GM12878 (cell line): ENCODE measurements around the gene GPC6. TPM values are rescaled to one million over a fixed set of nuclear protein-coding genes. Genes with fewer than 3 reads are reported as not detected.

Experiments
- ATAC-seq: fragments of 200-7000 bp; cut with Tn5 transposase; 3 replicates; pipeline ENCODE4 v1.9.1; 2020; ENCODE audit warnings: mild to moderate bottlenecking, moderate library complexity
- BruUV-seq: library from RNA; stranded (reverse); fragments of 400-500 nt; replicated peaks from 2 replicates; lab custom pipeline; 2021; lab: Mats Ljungman, UMichigan
- CTCF ChIA-PET: fragments of 300-600 bp; sonication (Branson Sonifier 250); formaldehyde crosslinking; extraction: SDS; loops from one replicate; lab custom pipeline; 2021; ENCODE audit warnings: inconsistent platforms; lab: Yijun Ruan, JAX
- POLR2A ChIA-PET: fragments of 350-600 bp; formaldehyde crosslinking; extraction: SDS; loops from one replicate; lab custom pipeline; 2021; ENCODE audit warnings: inconsistent platforms; lab: Charles Lee
- RAD21 ChIA-PET: fragments of 300-600 bp; sonication (Branson Sonifier 250); formaldehyde crosslinking; loops from one replicate; lab custom pipeline; 2023; ENCODE audit warnings: antibody characterized with exemption; ENCODE audit not compliant: unreplicated experiment; lab: Charles Lee
- SMC1A ChIA-PET: fragments of 300-600 bp; sonication (Branson Sonifier 250); formaldehyde crosslinking; loops from one replicate; lab custom pipeline; 2023; ENCODE audit not compliant: unreplicated experiment, uncharacterized antibody; lab: Charles Lee
- DNase-seq: peaks from one replicate; pipeline ENCODE4 v3.0.0-alpha.2; 2011; ENCODE audit warnings: low read depth, low spot score
- FAIRE-seq: peaks from 3 replicates; lab custom pipeline; 2011; peaks lifted over from hg19 to GRCh38; lab: Jason Lieb, UNC
- H2AFZ ChIP-seq: 2 replicates; pipeline ENCODE4 v1.6.0; 2011; ENCODE audit warnings: low read depth, low read length, control low read depth; ENCODE audit not compliant: control insufficient read depth
- H3K27ac ChIP-seq: 2 replicates; pipeline ENCODE4 v1.5.1; 2011; ENCODE audit warnings: control low read depth; ENCODE audit not compliant: control insufficient read depth, insufficient read depth
- H3K27me3 ChIP-seq, 2 experiments: replicated peaks in 1 of 2; 2 replicates each; pipeline versions ENCODE4 v1.6.0 to v1.6.1; 2011; ENCODE audit warnings: low read length in 1 of 2; ENCODE audit not compliant: control insufficient read depth in 2 of 2, insufficient read depth in 2 of 2
- H3K36me3 ChIP-seq, 2 experiments: 2 replicates each; pipeline ENCODE4 v1.5.1; 2011; ENCODE audit warnings: low read length in 1 of 2; ENCODE audit not compliant: control insufficient read depth in 2 of 2, insufficient read depth in 2 of 2
- H3K4me1 ChIP-seq: 2 replicates; pipeline ENCODE4 v1.6.1; 2011; ENCODE audit warnings: mild to moderate bottlenecking, low read length, moderate library complexity, mixed read lengths; ENCODE audit not compliant: control insufficient read depth, insufficient read depth
- H3K4me2 ChIP-seq: 2 replicates; pipeline ENCODE4 v1.6.0; 2011; ENCODE audit warnings: control low read depth; ENCODE audit not compliant: control insufficient read depth, insufficient read depth
- H3K4me3 ChIP-seq: fragments of 200-600 bp; sonication (generic); 2 replicates; pipeline ENCODE4 v1.5.1; 2016
- H3K79me2 ChIP-seq: 2 replicates; pipeline ENCODE4 v1.6.0; 2011; ENCODE audit warnings: low read length; ENCODE audit not compliant: control insufficient read depth, insufficient read depth
- H3K9ac ChIP-seq: 2 replicates; pipeline ENCODE4 v1.8.0; 2011; ENCODE audit warnings: low read length, control low read depth, mixed read lengths; ENCODE audit not compliant: control insufficient read depth, insufficient read depth
- H3K9me3 ChIP-seq: replicated peaks from 3 replicates; pipeline ENCODE4 v1.5.1; 2011; ENCODE audit warnings: mild to moderate bottlenecking, low read length; ENCODE audit not compliant: control insufficient read depth, insufficient read depth
- H4K20me1 ChIP-seq: 2 replicates; pipeline ENCODE4 v1.6.0; 2011; ENCODE audit not compliant: control insufficient read depth, insufficient read depth
- CBX3 ChIP-seq: fragments of 200-600 bp; sonication (generic); IDR thresholded peaks from 2 replicates; pipeline ENCODE4 v1.6.1; 2016; ENCODE audit warnings: low read depth, borderline replicate concordance
- CBX5 ChIP-seq: sonication (generic); IDR thresholded peaks from 2 replicates; pipeline ENCODE4 v1.6.1; 2016; ENCODE audit warnings: low read depth, moderate library complexity, mild to moderate bottlenecking, inconsistent platforms
- NFYB ChIP-seq: IDR thresholded peaks from 2 replicates; pipeline ENCODE4 v1.6.1; 2011; ENCODE audit warnings: low read depth, mild to moderate bottlenecking, low read length, improper control_type of control experiment, moderate library complexity; ENCODE audit not compliant: insufficient read depth
- NR2C1 ChIP-seq: fragments of 450-650 bp; IDR thresholded peaks from 2 replicates; pipeline ENCODE4 v1.6.1; 2017; ENCODE audit warnings: antibody characterized with exemption, mild to moderate bottlenecking, moderate library complexity
- POU2F2 ChIP-seq: IDR thresholded peaks from 3 replicates; pipeline ENCODE4 v1.6.1; 2011; ENCODE audit warnings: low read depth, mild to moderate bottlenecking, low read length, borderline replicate concordance
- RAD51 ChIP-seq: fragments of 450-650 bp; IDR thresholded peaks from 2 replicates; pipeline ENCODE4 v1.6.1; 2016; ENCODE audit warnings: moderate library complexity, mild to moderate bottlenecking, inconsistent platforms
- RELA ChIP-seq: fragments of 450-650 bp; IDR thresholded peaks from 2 replicates; pipeline ENCODE4 v1.8.0; 2014; ENCODE audit warnings: borderline replicate concordance; ENCODE audit not compliant: partially characterized antibody
- ZSCAN29 ChIP-seq: fragments of 450-650 bp; IDR thresholded peaks from 2 replicates; pipeline ENCODE4 v1.6.1; 2017; ENCODE audit warnings: mild to moderate bottlenecking, moderate library complexity
- WGBS: methylation state at CpG from one replicate; pipeline ENCODE4 v1.1.6; 2016; ENCODE audit warnings: low lambda C conversion rate; ENCODE audit not compliant: insufficient replicate concordance, insufficient coverage; ENCODE audit errors: missing lambda C conversion rate; 5-methylcytosine and 5-hydroxymethylcytosine counted together
- in situ Hi-C: fragments of 300-500 bp; cut with MboI; formaldehyde crosslinking; loops from 9 replicates; pipeline ENCODE4 v1.14.3; 2018; ENCODE audit warnings: mixed read lengths
- intact Hi-C: fragments of 100-400 bp; cut with micrococcal nuclease; formaldehyde crosslinking; loops from one replicate; pipeline ENCODE4 v1.14.2; 2022; ENCODE audit not compliant: unreplicated experiment
- polyA plus RNA-seq, 11 experiments: library from polyadenylated mRNA; depleted of rRNA in 4 of 11; unstranded in 6 of 11; stranded (reverse) in 5 of 11; fragments of >200 nt; fragmentation: Nextera tagmentation in 4 of 11; fragmentation: Illumina TruSeq in 1 of 11; extraction: Ambion mirVana in 4 of 11; extraction: Trizol in 1 of 11; gene quantifications; 1 replicate in 1 of 11; 2 replicates in 10 of 11; pipeline versions ENCODE4 v1.2.1 to v1.2.3, GENCODE V29; 2011 to 2016; ENCODE audit warnings: inconsistent platforms in 2 of 11, missing spikeins in 2 of 11, low read depth in 1 of 11
- total RNA-seq, 4 experiments: library from RNA; depleted of rRNA in 3 of 4; stranded (reverse); fragments of >200 nt in 3 of 4; fragmentation: Illumina TruSeq in 1 of 4; extraction: Trizol in 1 of 4; gene quantifications; 2 replicates each; pipeline versions ENCODE4 v1.2.1 to v1.2.3, GENCODE V29; 2013 to 2021
- TF ChIP-seq, protein P1 (sequence below): IDR thresholded peaks from 2 replicates; pipeline ENCODE4 v1.6.1; 2012; ENCODE audit warnings: mild to moderate bottlenecking, low read depth, low read length

Gene GPC6
- total and polyA plus RNA-seq, 10 of the 15 experiments (the other 5 are each of a cell fraction or from before 2014, with no cell fraction given): 0.03 to 0.04 (median 0.03) TPM; not detected in 7

DNA sequence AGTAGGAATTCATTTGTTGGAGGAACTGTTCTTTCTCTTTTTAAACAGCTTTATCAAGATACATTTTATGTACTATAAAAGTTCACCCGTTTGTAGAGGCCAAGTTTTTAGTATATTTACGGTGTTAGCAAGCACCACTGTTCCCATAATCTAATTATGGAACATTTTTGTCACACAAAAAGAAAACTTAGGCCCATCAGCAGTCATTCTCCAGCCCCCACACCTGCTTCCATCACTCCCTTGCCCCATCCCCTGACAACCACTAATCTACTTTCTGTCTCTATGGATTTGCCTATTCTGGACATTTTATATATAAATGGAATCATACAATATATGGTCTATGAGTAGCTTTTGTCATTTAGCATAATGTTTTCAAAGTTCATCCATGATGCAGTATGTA, 787.9 kb downstream of the GPC6 start:
- Histone ChIP-seq H4K20me1 (no peaks in the 10 kb centered on the region), H3K4me1 (no peaks in the 10 kb centered on the region), H3K36me3 (no peaks in the 10 kb centered on the region), H2AFZ (no peak overlapping the region), H3K27me3 (no peaks in the 10 kb centered on the region), H3K9me3 (no peaks in the 10 kb centered on the region)
- no peak for FAIRE-seq
- SMC1A ChIA-PET: no interaction called here
- in situ Hi-C loops: no loop called here
- POLR2A ChIA-PET: no interaction called here
- no peak for ATAC-seq
- 2% methylated on average over 2 of the region's 2 CpGs for WGBS
- intact Hi-C loops: no loop called here
- CTCF ChIA-PET: no interaction called here
- DNase-seq: no peak
- TF ChIP-seq ZSCAN29 (no peak), RELA (no peak), NFYB (no peak), RAD51 (no peak), NR2C1 (no peak), CBX5 (no peak), POU2F2 (no peak), CBX3 (no peak)
- TF ChIP-seq, protein P1, sequence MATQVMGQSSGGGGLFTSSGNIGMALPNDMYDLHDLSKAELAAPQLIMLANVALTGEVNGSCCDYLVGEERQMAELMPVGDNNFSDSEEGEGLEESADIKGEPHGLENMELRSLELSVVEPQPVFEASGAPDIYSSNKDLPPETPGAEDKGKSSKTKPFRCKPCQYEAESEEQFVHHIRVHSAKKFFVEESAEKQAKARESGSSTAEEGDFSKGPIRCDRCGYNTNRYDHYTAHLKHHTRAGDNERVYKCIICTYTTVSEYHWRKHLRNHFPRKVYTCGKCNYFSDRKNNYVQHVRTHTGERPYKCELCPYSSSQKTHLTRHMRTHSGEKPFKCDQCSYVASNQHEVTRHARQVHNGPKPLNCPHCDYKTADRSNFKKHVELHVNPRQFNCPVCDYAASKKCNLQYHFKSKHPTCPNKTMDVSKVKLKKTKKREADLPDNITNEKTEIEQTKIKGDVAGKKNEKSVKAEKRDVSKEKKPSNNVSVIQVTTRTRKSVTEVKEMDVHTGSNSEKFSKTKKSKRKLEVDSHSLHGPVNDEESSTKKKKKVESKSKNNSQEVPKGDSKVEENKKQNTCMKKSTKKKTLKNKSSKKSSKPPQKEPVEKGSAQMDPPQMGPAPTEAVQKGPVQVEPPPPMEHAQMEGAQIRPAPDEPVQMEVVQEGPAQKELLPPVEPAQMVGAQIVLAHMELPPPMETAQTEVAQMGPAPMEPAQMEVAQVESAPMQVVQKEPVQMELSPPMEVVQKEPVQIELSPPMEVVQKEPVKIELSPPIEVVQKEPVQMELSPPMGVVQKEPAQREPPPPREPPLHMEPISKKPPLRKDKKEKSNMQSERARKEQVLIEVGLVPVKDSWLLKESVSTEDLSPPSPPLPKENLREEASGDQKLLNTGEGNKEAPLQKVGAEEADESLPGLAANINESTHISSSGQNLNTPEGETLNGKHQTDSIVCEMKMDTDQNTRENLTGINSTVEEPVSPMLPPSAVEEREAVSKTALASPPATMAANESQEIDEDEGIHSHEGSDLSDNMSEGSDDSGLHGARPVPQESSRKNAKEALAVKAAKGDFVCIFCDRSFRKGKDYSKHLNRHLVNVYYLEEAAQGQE: no peak
- TF ChIP-seq, all 136 proteins: peak for 0
- H3K4me3 ChIP-seq: no peak overlapping the region
- H3K27ac ChIP-seq: no peak overlapping the region
- H3K9ac ChIP-seq: no peak overlapping the region
- RAD21 ChIA-PET: no interaction called here
- no peak overlapping the region for H3K4me2 ChIP-seq
- no peaks in the 10 kb centered on the region for H3K79me2 ChIP-seq
- no TSS peak for BruUV-seq
